ENCODE measurements around the gene ADGRV1. TPM values are rescaled to one million over a fixed set of nuclear protein-coding genes. Genes with fewer than 3 reads are reported as not detected.

ADGRV1 gene
- total and polyA plus RNA-seq, 2 donors (not counting 3 experiments of a cell fraction or from before 2014, with no cell fraction given), result 0.11 to 0.55 TPM

DNA sequence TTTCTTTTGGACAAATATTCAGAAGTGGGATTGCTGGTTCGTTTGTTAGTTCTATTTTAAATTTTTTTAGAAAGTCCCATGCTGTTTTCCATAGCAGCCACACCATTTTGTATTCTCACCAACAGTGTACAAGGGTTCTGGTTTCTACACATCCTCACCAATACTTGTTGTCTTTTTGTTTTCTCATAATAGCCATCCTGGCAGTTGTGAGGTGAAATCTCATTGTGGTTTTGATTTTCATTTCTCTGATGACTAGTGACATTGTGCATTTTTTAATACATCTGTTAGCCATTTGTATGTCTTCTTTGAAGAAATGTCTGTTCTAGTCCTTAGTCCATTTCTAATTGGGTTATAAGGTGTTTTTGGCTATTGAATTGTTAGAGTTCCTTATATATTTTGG lies 610.3 kb downstream of the ADGRV1 start:
- no peaks in the 10 kb centered on the region for H3K27me3 ChIP-seq (ENCODE audit: control insufficient read depth in 2 of 2, insufficient read depth in 2 of 2, low read length in 2 of 2)
- no peak for DNase-seq (ENCODE audit: low read depth, low spot score)
- H3K79me2 ChIP-seq (ENCODE audit: control insufficient read depth, insufficient read depth, low read length), result no peaks in the 10 kb centered on the region
- H3K9me1 ChIP-seq (replicated peaks; ENCODE audit: control insufficient read depth, extremely low read depth, insufficient read depth, low read length), result no peaks in the 10 kb centered on the region
- intact Hi-C loops (cut with micrococcal nuclease) (loop anchor here (5.0 kb wide), 1 partner anchor 98 kb away; no protein-coding TSS in a partner anchor), dilution Hi-C loops (cut with MboI; ENCODE audit: extremely low pct_ligation_motif_present, low sequenced_read_pairs) (no loop called here)
- H3K9ac ChIP-seq (replicated peaks; ENCODE audit: extremely low read depth, insufficient read depth, low read length), result no peak overlapping the region
- no peak overlapping the region for H3K4me2 ChIP-seq (ENCODE audit: insufficient read depth, low read length)
- H4K20me1 ChIP-seq (replicated peaks; ENCODE audit: control insufficient read depth, extremely low read depth, insufficient read depth, low read length), result no peaks in the 10 kb centered on the region
- H3K9me3 ChIP-seq (replicated peaks; ENCODE audit: control insufficient read depth, insufficient read depth, low read length), result no peaks in the 10 kb centered on the region
- TF ChIP-seq POLR2A (IDR thresholded peaks at IDR 0.05; ENCODE audit: low read depth, low read length) (no peak), JUN (IDR thresholded peaks at IDR 0.05; ENCODE audit: borderline replicate concordance, insufficient read depth, insufficient read length, low read depth) (no peak), MYC (IDR thresholded peaks at IDR 0.05; ENCODE audit: low read depth, low read length) (no peak), EZH2 (IDR thresholded peaks at IDR 0.05; ENCODE audit: borderline replicate concordance, low read depth, low read length, severe bottlenecking) (no peak), POLR2AphosphoS5 (IDR thresholded peaks at IDR 0.05; ENCODE audit: insufficient read depth, low read depth, low read length) (no peak), GATA2 (IDR thresholded peaks at IDR 0.05; ENCODE audit: insufficient read depth, insufficient read length, low read depth, low read length) (no peak), FOS (IDR thresholded peaks at IDR 0.05; ENCODE audit: borderline replicate concordance, insufficient read depth, low read length) (no peak)
- TF ChIP-seq, protein P1, sequence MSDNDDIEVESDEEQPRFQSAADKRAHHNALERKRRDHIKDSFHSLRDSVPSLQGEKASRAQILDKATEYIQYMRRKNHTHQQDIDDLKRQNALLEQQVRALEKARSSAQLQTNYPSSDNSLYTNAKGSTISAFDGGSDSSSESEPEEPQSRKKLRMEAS (IDR thresholded peaks at IDR 0.05; ENCODE audit: insufficient read depth, insufficient read length), result no peak
- TF ChIP-seq, protein P2, sequence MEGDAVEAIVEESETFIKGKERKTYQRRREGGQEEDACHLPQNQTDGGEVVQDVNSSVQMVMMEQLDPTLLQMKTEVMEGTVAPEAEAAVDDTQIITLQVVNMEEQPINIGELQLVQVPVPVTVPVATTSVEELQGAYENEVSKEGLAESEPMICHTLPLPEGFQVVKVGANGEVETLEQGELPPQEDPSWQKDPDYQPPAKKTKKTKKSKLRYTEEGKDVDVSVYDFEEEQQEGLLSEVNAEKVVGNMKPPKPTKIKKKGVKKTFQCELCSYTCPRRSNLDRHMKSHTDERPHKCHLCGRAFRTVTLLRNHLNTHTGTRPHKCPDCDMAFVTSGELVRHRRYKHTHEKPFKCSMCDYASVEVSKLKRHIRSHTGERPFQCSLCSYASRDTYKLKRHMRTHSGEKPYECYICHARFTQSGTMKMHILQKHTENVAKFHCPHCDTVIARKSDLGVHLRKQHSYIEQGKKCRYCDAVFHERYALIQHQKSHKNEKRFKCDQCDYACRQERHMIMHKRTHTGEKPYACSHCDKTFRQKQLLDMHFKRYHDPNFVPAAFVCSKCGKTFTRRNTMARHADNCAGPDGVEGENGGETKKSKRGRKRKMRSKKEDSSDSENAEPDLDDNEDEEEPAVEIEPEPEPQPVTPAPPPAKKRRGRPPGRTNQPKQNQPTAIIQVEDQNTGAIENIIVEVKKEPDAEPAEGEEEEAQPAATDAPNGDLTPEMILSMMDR (IDR thresholded peaks at IDR 0.05; ENCODE audit: extremely low read depth in 1 of 2, insufficient read depth in 1 of 2, low read depth in 1 of 2, low read length in 2 of 2), result no peak
- no TSS peak for BruUV-seq (replicated peaks)
- no peak overlapping the region for H2AFZ ChIP-seq (ENCODE audit: low read depth, low read length)
- H3K4me1 ChIP-seq (ENCODE audit: control insufficient read depth, extremely low read depth, insufficient read depth, low read length), result peaks cover 19% of the 10 kb centered on the region
- no peak for FAIRE-seq
- POLR2A ChIA-PET, result no interaction called here
- CTCF ChIA-PET, result no interaction called here
- no peaks in the 10 kb centered on the region for H3K36me3 ChIP-seq (ENCODE audit: control insufficient read depth in 2 of 2, extremely low read depth in 1 of 2, insufficient read depth in 2 of 2, low read length in 2 of 2)
- no peak overlapping the region for H3K4me3 ChIP-seq (replicated peaks in 1 of 3; ENCODE audit: insufficient read depth in 1 of 3, low read depth in 1 of 3, low read length in 3 of 3)
- H3K27ac ChIP-seq (ENCODE audit: insufficient read depth, low read depth, low read length), result no peak overlapping the region
